Endothelial cell of umbilical vein (primary cell): Measurements from ENCODE around the gene PLAC8. TPM values are rescaled to one million over a fixed set of nuclear protein-coding genes. Genes with fewer than 3 reads are reported as not detected.

Experiments
- BruUV-seq: library from RNA; stranded (reverse); fragments of 400-500 nt; replicated peaks from 2 replicates; lab custom pipeline; 2021; lab: Mats Ljungman, UMichigan
- CTCF ChIA-PET: fragments of 300-600, 350-600 bp; sonication (Branson Sonifier 250); formaldehyde crosslinking; loops from one replicate; lab custom pipeline; 2021; ENCODE audit warnings: antibody characterized with exemption, inconsistent platforms; lab: Charles Lee
- POLR2A ChIA-PET: fragments of 300-600, 350-600 bp; sonication (Branson Sonifier 250); formaldehyde crosslinking; loops from one replicate; lab custom pipeline; 2021; ENCODE audit warnings: antibody characterized with exemption, inconsistent platforms; lab: Charles Lee
- DNase-seq: peaks from one replicate; pipeline ENCODE4 v3.0.0-alpha.2; 2011; ENCODE audit warnings: low read depth, low spot score
- FAIRE-seq: peaks from 2 replicates; lab custom pipeline; 2011; peaks lifted over from hg19 to GRCh38; lab: Jason Lieb, UNC
- H2AFZ ChIP-seq: 2 replicates; pipeline ENCODE4 v1.6.0; 2012; ENCODE audit warnings: low read depth, low read length, control low read depth, inconsistent platforms
- H3K27ac ChIP-seq: 2 replicates; pipeline ENCODE4 v1.5.1; 2011; ENCODE audit warnings: low read depth, mild to moderate bottlenecking, control low read depth, low read length, moderate library complexity; ENCODE audit not compliant: insufficient read depth
- H3K27me3 ChIP-seq, 2 experiments: 2 replicates each; pipeline versions ENCODE4 v1.6.0 to v1.6.1; 2011; ENCODE audit warnings: low read length in 2 of 2, mixed read lengths in 1 of 2; ENCODE audit not compliant: control insufficient read depth in 2 of 2, insufficient read depth in 2 of 2
- H3K36me3 ChIP-seq, 2 experiments: 2 replicates in 1 of 2; 3 replicates in 1 of 2; pipeline ENCODE4 v1.5.1; 2011; ENCODE audit warnings: low read length in 2 of 2, mild to moderate bottlenecking in 1 of 2, moderate library complexity in 1 of 2; ENCODE audit not compliant: control insufficient read depth in 2 of 2, insufficient read depth in 2 of 2; ENCODE audit errors: extremely low read depth in 1 of 2
- H3K4me1 ChIP-seq: 3 replicates; pipeline ENCODE4 v1.5.1; 2011; ENCODE audit warnings: mild to moderate bottlenecking, low read length; ENCODE audit not compliant: control insufficient read depth, insufficient read depth; ENCODE audit errors: extremely low read depth
- H3K4me2 ChIP-seq: 2 replicates; pipeline ENCODE4 v1.6.1; 2011; ENCODE audit warnings: low read length, control low read depth, mixed read lengths; ENCODE audit not compliant: insufficient read depth
- H3K4me3 ChIP-seq, 3 experiments: fragments of 200-600 bp in 1 of 3; sonication (generic), shearing (Covaris generic) in 1 of 3; replicated peaks in 1 of 3; 2 replicates each; pipeline ENCODE4 v1.5.1; 2011 to 2016; ENCODE audit warnings: control low read depth in 3 of 3, low read length in 3 of 3, mild to moderate bottlenecking in 2 of 3, inconsistent platforms in 1 of 3, low read depth in 1 of 3, moderate library complexity in 1 of 3; ENCODE audit not compliant: insufficient read depth in 1 of 3
- H3K79me2 ChIP-seq: 2 replicates; pipeline ENCODE4 v1.6.0; 2012; ENCODE audit warnings: low read length, inconsistent platforms; ENCODE audit not compliant: control insufficient read depth, insufficient read depth
- H3K9ac ChIP-seq: replicated peaks from 2 replicates; pipeline ENCODE3; 2011; ENCODE audit warnings: low read length, control low read depth; ENCODE audit not compliant: insufficient read depth; ENCODE audit errors: extremely low read depth
- H3K9me1 ChIP-seq: replicated peaks from 3 replicates; pipeline ENCODE4 v1.6.0; 2011; ENCODE audit warnings: mild to moderate bottlenecking, low read length; ENCODE audit not compliant: control insufficient read depth, insufficient read depth; ENCODE audit errors: extremely low read depth
- H3K9me3 ChIP-seq: replicated peaks from 2 replicates; pipeline ENCODE4 v1.5.1; 2012; ENCODE audit warnings: low read length, inconsistent platforms; ENCODE audit not compliant: control insufficient read depth, insufficient read depth
- H4K20me1 ChIP-seq: replicated peaks from 2 replicates; pipeline ENCODE3; 2011; ENCODE audit warnings: mild to moderate bottlenecking, low read length; ENCODE audit not compliant: control insufficient read depth, insufficient read depth; ENCODE audit errors: extremely low read depth
- CTCF ChIP-seq, 2 donors: IDR thresholded peaks; 1 replicate in 1 of 2; 2 replicates in 1 of 2; pipeline ENCODE4 v1.5.1; 2011; ENCODE audit warnings: low read length in 2 of 2, mild to moderate bottlenecking in 2 of 2, moderate library complexity in 2 of 2, control low read depth in 1 of 2, inconsistent platforms in 1 of 2, low read depth in 1 of 2; ENCODE audit not compliant: insufficient read depth in 1 of 2; ENCODE audit errors: extremely low read depth in 1 of 2
- EZH2 ChIP-seq: IDR thresholded peaks from 2 replicates; pipeline ENCODE4 v1.6.1; 2012; ENCODE audit warnings: borderline replicate concordance, low read depth, mild to moderate bottlenecking, moderate library complexity, low read length, inconsistent platforms; ENCODE audit not compliant: severe bottlenecking
- FOS ChIP-seq: IDR thresholded peaks from 2 replicates; pipeline ENCODE4 v1.6.1; 2011; ENCODE audit warnings: mild to moderate bottlenecking, low read length, moderate library complexity, borderline replicate concordance; ENCODE audit not compliant: insufficient read depth
- GATA2 ChIP-seq: IDR thresholded peaks from 2 replicates; pipeline ENCODE4 v1.7.0; 2011; ENCODE audit warnings: low read depth, mild to moderate bottlenecking, moderate library complexity, mixed read lengths, low read length; ENCODE audit not compliant: insufficient read length, insufficient read depth
- JUN ChIP-seq: IDR thresholded peaks from 2 replicates; pipeline ENCODE4 v1.6.1; 2011; ENCODE audit warnings: borderline replicate concordance, low read depth; ENCODE audit not compliant: insufficient read length, insufficient read depth
- MAX ChIP-seq: IDR thresholded peaks from 2 replicates; pipeline ENCODE4 v1.6.1; 2011; ENCODE audit not compliant: insufficient read depth, insufficient read length
- MYC ChIP-seq: IDR thresholded peaks from one replicate; pipeline ENCODE4 v1.6.1; 2011; ENCODE audit warnings: mild to moderate bottlenecking, low read depth, low read length
- POLR2A ChIP-seq: IDR thresholded peaks from 2 replicates; pipeline ENCODE4 v1.6.1; 2012; ENCODE audit warnings: low read depth, mild to moderate bottlenecking, control low read depth, low read length
- POLR2AphosphoS5 ChIP-seq: IDR thresholded peaks from 2 replicates; pipeline ENCODE4 v1.6.1; 2012; ENCODE audit warnings: low read depth, mild to moderate bottlenecking, control low read depth, low read length, moderate library complexity; ENCODE audit not compliant: insufficient read depth
- dilution Hi-C: fragments of 300-500 bp; cut with MboI; formaldehyde crosslinking; loops from one replicate; pipeline ENCODE4 v1.15.0; 2019; ENCODE audit warnings: low sequenced_read_pairs; ENCODE audit not compliant: extremely low pct_ligation_motif_present
- intact Hi-C: fragments of 100-400 bp; cut with micrococcal nuclease; formaldehyde crosslinking; loops from one replicate; pipeline ENCODE4 v1.10.0; 2022
- polyA plus RNA-seq, 4 experiments: library from polyadenylated mRNA; depleted of rRNA in 3 of 4; stranded (reverse) in 3 of 4; unstranded in 1 of 4; fragments of >200 nt; gene quantifications; 2 replicates each; pipeline versions ENCODE4 v1.2.1 to v1.2.3, GENCODE V29; 2011 to 2012; ENCODE audit warnings: missing spikeins in 1 of 4
- total RNA-seq: library from RNA; stranded (reverse); gene quantifications from 2 replicates; pipeline ENCODE4 v1.2.3, GENCODE V29; 2021

The PLAC8 gene
- total and polyA plus RNA-seq, 2 donors (not counting 3 experiments of a cell fraction or from before 2014, with no cell fraction given), result 4.9 to 5.7 TPM

GRCh38 chr4:83071116-83071515, 43.4 kb downstream of the PLAC8 start:
- dilution Hi-C loops (no loop called here), intact Hi-C loops (loop anchor here (1.0 kb wide), 1 partner anchor 58 kb away; no protein-coding TSS in a partner anchor)
- H3K4me2 ChIP-seq, result peak overlapping the region; percentile 7
- FAIRE-seq (peak; percentile 85), DNase-seq (peak; percentile 75)
- H3K36me3 ChIP-seq, result peaks cover 0 to 7% of the 10 kb centered on the region in 2 experiments
- no peaks in the 10 kb centered on the region for H3K27me3 ChIP-seq
- H3K4me1 ChIP-seq, result peaks cover 28% of the 10 kb centered on the region
- H3K27ac ChIP-seq, result peak overlapping the region; percentile 70
- no peaks in the 10 kb centered on the region for H3K9me1 ChIP-seq
- no peaks in the 10 kb centered on the region for H4K20me1 ChIP-seq
- BruUV-seq, result no TSS peak
- ChIA-PET CTCF (interaction anchor here (0.8 to 2.7 kb wide), 13 partner anchors 9 to 211 kb away, joined by 3 to 36 read pairs (median 6); partner anchors contain the start of gene COPS4), POLR2A (no interaction called here)
- no peak overlapping the region for H3K9ac ChIP-seq
- H3K79me2 ChIP-seq, result no peaks in the 10 kb centered on the region
- H2AFZ ChIP-seq, result no peak overlapping the region
- TF ChIP-seq FOS (peak; percentile 70), MYC (no peak), JUN (peak; percentile 79), POLR2AphosphoS5 (no peak)
- no peaks in the 10 kb centered on the region for H3K9me3 ChIP-seq
- no peak overlapping the region for H3K4me3 ChIP-seq

GRCh38 chr4:83067058-83067639, 47.4 kb downstream of the PLAC8 start:
- POLR2A ChIA-PET, result interaction anchor here (1.1 kb wide), 1 partner anchor 180 kb away, joined by 3 read pairs; no protein-coding TSS in a partner anchor
- no peaks in the 10 kb centered on the region for H3K9me1 ChIP-seq
- H4K20me1 ChIP-seq, result no peaks in the 10 kb centered on the region
- no peak overlapping the region for H3K9ac ChIP-seq
- FAIRE-seq (no peak), DNase-seq (no peak)
- no peak overlapping the region for H3K27ac ChIP-seq
- intact Hi-C loops, result no loop called here
- H2AFZ ChIP-seq, result no peak overlapping the region
- no peaks in the 10 kb centered on the region for H3K79me2 ChIP-seq
- BruUV-seq, result no TSS peak
- no peak overlapping the region for H3K4me3 ChIP-seq
- CTCF ChIA-PET, result interaction anchor here (1.2 to 1.9 kb wide), 2 partner anchors 9 to 193 kb away, joined by 3 to 5 read pairs; no protein-coding TSS in a partner anchor
- H3K36me3 ChIP-seq, result peaks cover 2 to 5% of the 10 kb centered on the region in 2 experiments
- H3K4me2 ChIP-seq, result no peak overlapping the region
- dilution Hi-C loops, result no loop called here
- no peaks in the 10 kb centered on the region for H3K9me3 ChIP-seq
- no peaks in the 10 kb centered on the region for H3K27me3 ChIP-seq
- no peak for TF ChIP-seq FOS
- no peak for TF ChIP-seq GATA2
- TF ChIP-seq POLR2AphosphoS5, result no peak
- no peak for TF ChIP-seq CTCF (IDR thresholded peaks at IDR 0.05; ENCODE audit: extremely low read depth in 1 of 2, insufficient read depth in 1 of 2, low read depth in 1 of 2, low read length in 2 of 2)
- TF ChIP-seq JUN, result no peak
- no peak for TF ChIP-seq EZH2
- TF ChIP-seq POLR2A, result no peak
- no peak for TF ChIP-seq MYC
- TF ChIP-seq MAX, result no peak
- H3K4me1 ChIP-seq, result peaks cover 14% of the 10 kb centered on the region
